NCI-H446 treated with DMSO at 0.1 percent for 48 hours (cell line): ENCODE data around the gene ACP4.

ENCODE experiments used
- DNase-seq: peaks from one replicate; lab custom pipeline; 2025; lab: John Stamatoyannopoulos, UW

The ACP4 gene

GRCh38 chr19:50844296-50844935 lies 54.2 kb downstream of the ACP4 start:
- DNase-seq, result no peak
